ENCODE measurements around the gene IL12RB1. TPM values are rescaled to one million over a fixed set of nuclear protein-coding genes. Genes with fewer than 3 reads are reported as not detected.

Gene IL12RB1
- total and polyA plus RNA-seq, 4 donors = 0.40 to 0.93 (median 0.58) TPM

- Histone ChIP-seq H3K4me3 (ENCODE audit: low read depth, low read length) (peak overlapping the region; percentile 35), H3K27ac (ENCODE audit: low read depth, low read length) (peak overlapping the region; percentile 64), H3K4me1 (ENCODE audit: control insufficient read depth, insufficient read depth, low read length) (peaks cover 20% of the 10 kb centered on the region), H3K27me3 (ENCODE audit: control insufficient read depth, insufficient read depth, low read length) (peaks cover 22% of the 10 kb centered on the region), H3K9me3 (ENCODE audit: control insufficient read depth, insufficient read depth, low read length) (no peaks in the 10 kb centered on the region), H3K36me3 (ENCODE audit: control insufficient read depth, insufficient read depth, low read length) (no peaks in the 10 kb centered on the region)
- no peak for DNase-seq (ENCODE audit: low read depth in 4 of 6, low spot score in 6 of 6)
- WGBS (ENCODE audit: insufficient coverage) = 79% methylated on average over 4 of the region's 5 CpGs
Measured at GRCh38 chr19:18104793-18105131, 18.0 kb upstream of the IL12RB1 start.

- no peaks in the 10 kb centered on the region for H3K9me3 ChIP-seq (ENCODE audit: control insufficient read depth, insufficient read depth, low read length)
- no peak overlapping the region for H3K4me3 ChIP-seq (ENCODE audit: low read depth, low read length)
- DNase-seq (ENCODE audit: low read depth in 4 of 6, low spot score in 6 of 6) = peak in 1 of 6 donors; percentile 72
- H3K27ac ChIP-seq (ENCODE audit: low read depth, low read length) = no peak overlapping the region
- no peaks in the 10 kb centered on the region for H3K36me3 ChIP-seq (ENCODE audit: control insufficient read depth, insufficient read depth, low read length)
- 75% methylated on average over 1 of the region's 15 CpGs for WGBS (ENCODE audit: insufficient coverage)
- H3K27me3 ChIP-seq (ENCODE audit: control insufficient read depth, insufficient read depth, low read length) = peaks cover 33% of the 10 kb centered on the region
- peaks cover 24% of the 10 kb centered on the region for H3K4me1 ChIP-seq (ENCODE audit: control insufficient read depth, insufficient read depth, low read length)
Measured at GRCh38 chr19:18102916-18103542, 16.3 kb upstream of the IL12RB1 start.

- Histone ChIP-seq H3K4me1 (ENCODE audit: control insufficient read depth, insufficient read depth, low read length) (peaks cover 28% of the 10 kb centered on the region), H3K9me3 (ENCODE audit: control insufficient read depth, insufficient read depth, low read length) (no peaks in the 10 kb centered on the region), H3K27ac (ENCODE audit: low read depth, low read length) (no peak overlapping the region), H3K27me3 (ENCODE audit: control insufficient read depth, insufficient read depth, low read length) (peaks cover 40% of the 10 kb centered on the region), H3K4me3 (ENCODE audit: low read depth, low read length) (no peak overlapping the region), H3K36me3 (ENCODE audit: control insufficient read depth, insufficient read depth, low read length) (no peaks in the 10 kb centered on the region)
- DNase-seq (ENCODE audit: low read depth in 4 of 6, low spot score in 6 of 6) = no peak
- WGBS (ENCODE audit: insufficient coverage) = 70% methylated on average over 3 of the region's 3 CpGs
Measured at GRCh38 chr19:18101268-18101667, 14.5 kb upstream of the IL12RB1 start.

GRCh38 chr19:18100710-18101109 lies 14.0 kb upstream of the IL12RB1 start:
- H3K36me3 ChIP-seq (ENCODE audit: control insufficient read depth, insufficient read depth, low read length) = no peaks in the 10 kb centered on the region
- 9% methylated on average over 16 of the region's 18 CpGs for WGBS (ENCODE audit: insufficient coverage)
- H3K27me3 ChIP-seq (ENCODE audit: control insufficient read depth, insufficient read depth, low read length) = peaks cover 42% of the 10 kb centered on the region
- H3K4me1 ChIP-seq (ENCODE audit: control insufficient read depth, insufficient read depth, low read length) = peaks cover 28% of the 10 kb centered on the region
- H3K4me3 ChIP-seq (ENCODE audit: low read depth, low read length) = no peak overlapping the region
- H3K9me3 ChIP-seq (ENCODE audit: control insufficient read depth, insufficient read depth, low read length) = no peaks in the 10 kb centered on the region
- DNase-seq (ENCODE audit: low read depth in 4 of 6, low spot score in 6 of 6) = peak in 1 of 6 donors; percentile 63
- no peak overlapping the region for H3K27ac ChIP-seq (ENCODE audit: low read depth, low read length)

- no peak for DNase-seq (ENCODE audit: low read depth in 4 of 6, low spot score in 6 of 6)
- H3K27me3 ChIP-seq (ENCODE audit: control insufficient read depth, insufficient read depth, low read length) = peaks cover 43% of the 10 kb centered on the region
- no CpG with 5 or more reads among the region's 8 CpGs for WGBS (ENCODE audit: insufficient coverage)
- no peak overlapping the region for H3K27ac ChIP-seq (ENCODE audit: low read depth, low read length)
- no peak overlapping the region for H3K4me3 ChIP-seq (ENCODE audit: low read depth, low read length)
- H3K9me3 ChIP-seq (ENCODE audit: control insufficient read depth, insufficient read depth, low read length) = no peaks in the 10 kb centered on the region
- peaks cover 26% of the 10 kb centered on the region for H3K4me1 ChIP-seq (ENCODE audit: control insufficient read depth, insufficient read depth, low read length)
- H3K36me3 ChIP-seq (ENCODE audit: control insufficient read depth, insufficient read depth, low read length) = no peaks in the 10 kb centered on the region
Measured at GRCh38 chr19:18099623-18099995, 12.9 kb upstream of the IL12RB1 start.

DNA sequence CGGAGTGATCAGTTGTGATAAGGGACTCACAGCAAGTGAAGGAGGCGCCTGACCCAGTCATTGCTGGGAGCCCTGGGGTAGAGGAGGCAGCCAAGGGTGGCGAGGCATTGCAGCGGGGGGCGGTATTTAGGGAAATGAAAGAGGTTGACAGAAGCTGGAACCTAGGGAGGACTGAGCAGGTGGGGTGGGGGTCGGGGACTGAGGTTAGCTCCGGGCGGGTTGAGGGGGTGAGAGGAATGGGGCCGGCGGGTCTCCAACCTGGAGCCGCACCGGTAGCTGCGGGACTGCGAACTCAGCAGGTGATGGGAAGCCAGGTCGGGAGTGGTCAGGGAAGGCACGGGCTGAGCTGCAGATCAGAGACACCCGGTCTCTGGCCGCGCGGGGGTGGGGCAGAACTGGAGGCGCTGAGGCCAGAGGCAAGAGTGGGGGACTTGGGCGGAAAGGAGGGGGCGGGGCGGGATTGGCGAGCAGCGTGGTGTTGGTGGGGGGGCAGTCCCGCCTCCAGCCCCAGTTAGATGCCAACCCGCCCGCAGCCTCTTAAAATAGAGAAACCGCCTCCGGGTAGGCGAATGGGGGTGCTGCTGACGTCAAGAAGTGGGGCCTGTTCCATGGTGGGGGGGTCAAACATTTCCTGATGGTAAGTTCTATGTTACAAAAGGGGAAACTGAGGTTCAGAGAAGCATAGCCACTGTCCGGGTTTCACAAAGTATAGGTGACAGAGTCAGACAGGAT lies 12.3 kb upstream of the IL12RB1 start:
- H3K27me3 ChIP-seq (ENCODE audit: control insufficient read depth, insufficient read depth, low read length) = peaks cover 43% of the 10 kb centered on the region
- no peak for DNase-seq (ENCODE audit: low read depth in 4 of 6, low spot score in 6 of 6)
- no peaks in the 10 kb centered on the region for H3K9me3 ChIP-seq (ENCODE audit: control insufficient read depth, insufficient read depth, low read length)
- no peak overlapping the region for H3K4me3 ChIP-seq (ENCODE audit: low read depth, low read length)
- H3K27ac ChIP-seq (ENCODE audit: low read depth, low read length) = no peak overlapping the region
- 13% methylated on average over 26 of the region's 34 CpGs for WGBS (ENCODE audit: insufficient coverage)
- H3K4me1 ChIP-seq (ENCODE audit: control insufficient read depth, insufficient read depth, low read length) = peaks cover 22% of the 10 kb centered on the region
- H3K36me3 ChIP-seq (ENCODE audit: control insufficient read depth, insufficient read depth, low read length) = no peaks in the 10 kb centered on the region

- H3K27ac ChIP-seq (ENCODE audit: low read depth, low read length) = no peak overlapping the region
- no peak for DNase-seq (ENCODE audit: low read depth in 4 of 6, low spot score in 6 of 6)
- H3K4me1 ChIP-seq (ENCODE audit: control insufficient read depth, insufficient read depth, low read length) = peaks cover 22% of the 10 kb centered on the region
- H3K36me3 ChIP-seq (ENCODE audit: control insufficient read depth, insufficient read depth, low read length) = no peaks in the 10 kb centered on the region
- H3K4me3 ChIP-seq (ENCODE audit: low read depth, low read length) = peak overlapping the region; percentile 9
- H3K27me3 ChIP-seq (ENCODE audit: control insufficient read depth, insufficient read depth, low read length) = peaks cover 43% of the 10 kb centered on the region
- 36% methylated on average over 18 of the region's 22 CpGs for WGBS (ENCODE audit: insufficient coverage)
- H3K9me3 ChIP-seq (ENCODE audit: control insufficient read depth, insufficient read depth, low read length) = no peaks in the 10 kb centered on the region
Measured at GRCh38 chr19:18097993-18098890, 11.5 kb upstream of the IL12RB1 start.

GRCh38 chr19:18097217-18097992 lies 10.7 kb upstream of the IL12RB1 start, which contains the start of gene MAST3:
TSS of gene MAST3 (plus strand) at chr19:18097778. CDS start at chr19:18097793, 15 bp downstream.
- Histone ChIP-seq H3K27me3 (ENCODE audit: control insufficient read depth, insufficient read depth, low read length) (peaks cover 41% of the 10 kb centered on the region), H3K36me3 (ENCODE audit: control insufficient read depth, insufficient read depth, low read length) (no peaks in the 10 kb centered on the region), H3K4me1 (ENCODE audit: control insufficient read depth, insufficient read depth, low read length) (peaks cover 22% of the 10 kb centered on the region), H3K4me3 (ENCODE audit: low read depth, low read length) (peak within 1 kb of the TSS; percentile 9), H3K27ac (ENCODE audit: low read depth, low read length) (no peak within 1 kb of the TSS), H3K9me3 (ENCODE audit: control insufficient read depth, insufficient read depth, low read length) (no peaks in the 10 kb centered on the region)
- DNase-seq (ENCODE audit: low read depth in 4 of 6, low spot score in 6 of 6) = peak in 1 of 6 donors; percentile 18
- 20% methylated on average over 49 of the region's 54 CpGs for WGBS (ENCODE audit: insufficient coverage)

GRCh38 chr19:18096258-18096657 lies 9.5 kb upstream of the IL12RB1 start:
- H3K9me3 ChIP-seq (ENCODE audit: control insufficient read depth, insufficient read depth, low read length) = no peaks in the 10 kb centered on the region
- no peaks in the 10 kb centered on the region for H3K36me3 ChIP-seq (ENCODE audit: control insufficient read depth, insufficient read depth, low read length)
- 67% methylated on average over 1 of the region's 2 CpGs for WGBS (ENCODE audit: insufficient coverage)
- peaks cover 37% of the 10 kb centered on the region for H3K27me3 ChIP-seq (ENCODE audit: control insufficient read depth, insufficient read depth, low read length)
- peaks cover 23% of the 10 kb centered on the region for H3K4me1 ChIP-seq (ENCODE audit: control insufficient read depth, insufficient read depth, low read length)
- no peak for DNase-seq (ENCODE audit: low read depth in 4 of 6, low spot score in 6 of 6)
- no peak overlapping the region for H3K27ac ChIP-seq (ENCODE audit: low read depth, low read length)
- no peak overlapping the region for H3K4me3 ChIP-seq (ENCODE audit: low read depth, low read length)

Data from spinal cord (tissue), 10 donors.